ENCODE measurements around the gene SVIL. TPM values are rescaled to one million over a fixed set of nuclear protein-coding genes. Genes with fewer than 3 reads are reported as not detected.

The SVIL gene
- total RNA-seq, 1 experiment from 2014 or later, result 15.3 TPM

GRCh38 chr10:29604291-29604825, 30.4 kb downstream of the SVIL start:
- H3K27me3 ChIP-seq (ENCODE audit: insufficient read depth, low read length), result no peaks in the 10 kb centered on the region
- H3K27ac Mint-ChIP-seq, result no peak overlapping the region
- H3K18ac ChIP-seq (ENCODE audit: insufficient read length, low read depth, low read length), result no peak overlapping the region
- no peak overlapping the region for H2BK120ac ChIP-seq (ENCODE audit: low read depth, low read length, poor library complexity, severe bottlenecking)
- no peak overlapping the region for H3K9ac ChIP-seq (ENCODE audit: extremely low read depth, insufficient read length, low read length)
- H2BK20ac ChIP-seq (ENCODE audit: low read depth, low read length, poor library complexity, severe bottlenecking), result no peak overlapping the region
- no peak overlapping the region for H3K56ac ChIP-seq (ENCODE audit: insufficient read length, low read depth, low read length)
- H4K20me1 ChIP-seq (ENCODE audit: control insufficient read depth, insufficient read depth, insufficient read length), result no peaks in the 10 kb centered on the region
- H3K4me2 ChIP-seq (ENCODE audit: insufficient read depth, insufficient read length, low read length), result no peak overlapping the region
- no peak overlapping the region for H3K23ac ChIP-seq (ENCODE audit: insufficient read length, low read depth, low read length)
- H3K23me2 ChIP-seq (ENCODE audit: insufficient read length, low read depth, low read length, poor library complexity, severe bottlenecking), result no peaks in the 10 kb centered on the region
- H3K27me3 Mint-ChIP-seq (ENCODE audit: low read depth), result no peaks in the 10 kb centered on the region
- H3K79me2 ChIP-seq (ENCODE audit: insufficient read depth, low read length), result no peaks in the 10 kb centered on the region; the same call in 1 of the 2 replicates
- H2BK15ac ChIP-seq (ENCODE audit: low read depth, low read length), result no peak overlapping the region
- no peak overlapping the region for H3K27ac ChIP-seq (ENCODE audit: insufficient read length, low read depth, low read length)
- H3K4me1 Mint-ChIP-seq, result peaks cover 10 to 12% of the 10 kb centered on the region in 2 experiments
- no peak overlapping the region for H3K4ac ChIP-seq (ENCODE audit: low read depth, low read length)
- no peak overlapping the region for H4K5ac ChIP-seq (ENCODE audit: insufficient read length, low read depth, low read length)
- no peak for DNase-seq
- H3K4me1 ChIP-seq (ENCODE audit: insufficient read depth, low read length), result peaks cover 3% of the 10 kb centered on the region; the same call in 1 of the 2 replicates
- no peaks in the 10 kb centered on the region for H3K9me3 ChIP-seq (ENCODE audit: control insufficient read depth, low read depth, low read length)
- WGBS (ENCODE audit: extremely low coverage, insufficient read length, low lambda C conversion rate), result no CpG with 5 or more reads among the region's 9 CpGs
- no peak overlapping the region for H3T11ph ChIP-seq (ENCODE audit: low read length)
- TF ChIP-seq CTCF (conservative IDR thresholded peaks at IDR 0.05), result no peak
- no peak overlapping the region for H3K4me3 Mint-ChIP-seq
- peaks cover 5 to 6% (median 5%) of the 10 kb centered on the region in 3 experiments; a peak in 6 of 7 replicates for H3K36me3 Mint-ChIP-seq (ENCODE audit: insufficient read depth in 1 of 3, low read depth in 3 of 3)
- no peak overlapping the region for H2BK12ac ChIP-seq (ENCODE audit: insufficient read length, low read depth, low read length)
- peaks cover 5 to 6% of the 10 kb centered on the region in 2 experiments; a peak in 3 of 5 replicates for H3K9me3 Mint-ChIP-seq
- H2AFZ ChIP-seq (ENCODE audit: low read length), result no peak overlapping the region
- H3K79me1 ChIP-seq (ENCODE audit: insufficient read depth, low read depth, low read length, poor library complexity, severe bottlenecking), result no peaks in the 10 kb centered on the region
- H2AK5ac ChIP-seq (ENCODE audit: insufficient read length, low read length), result no peak overlapping the region
- no peak overlapping the region for H2BK5ac ChIP-seq (ENCODE audit: insufficient read length, low read length)
- H4K91ac ChIP-seq (ENCODE audit: insufficient read length, low read depth, low read length), result no peak overlapping the region
- no peak overlapping the region for H3K14ac ChIP-seq (ENCODE audit: insufficient read depth, low read length)
- H4K8ac ChIP-seq (replicated peaks; ENCODE audit: insufficient read length, low read depth, low read length), result no peak overlapping the region
